Measurements from ENCODE around the gene ARHGAP40. TPM values are rescaled to one million over a fixed set of nuclear protein-coding genes. Genes with fewer than 3 reads are reported as not detected.
A peak's percentile ranks its signal among the peaks of the same experiment; 100 is the strongest.

ARHGAP40 gene
- total and polyA plus RNA-seq, 2 of the 4 experiments (the other 2 are of a cell fraction): not detected

DNA sequence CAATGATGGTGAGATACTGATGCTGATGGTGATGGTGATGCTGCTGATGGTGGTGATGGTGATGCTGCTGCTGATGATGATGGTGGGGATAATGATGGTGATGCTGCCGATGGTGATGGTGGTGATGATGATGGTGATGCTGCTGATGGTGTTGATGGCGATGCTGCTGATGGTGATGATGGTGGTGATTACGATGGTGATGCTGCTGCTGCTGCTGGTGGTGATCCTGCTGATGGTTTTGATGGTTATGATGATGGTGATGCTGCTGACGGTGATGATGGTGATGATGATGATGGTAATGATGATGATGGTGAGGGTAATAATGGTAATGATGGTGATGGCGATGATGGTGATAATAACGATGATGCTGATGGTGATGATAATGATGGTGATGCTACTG is 50.0 kb downstream of the ARHGAP40 start:
- no peak overlapping the region for H3K27ac ChIP-seq (ENCODE audit: insufficient read depth, low read length)
- no peaks in the 10 kb centered on the region for H3K79me1 ChIP-seq (ENCODE audit: low read depth in 1 of 2, low read length in 2 of 2)
- intact Hi-C loops (cut with micrococcal nuclease): no loop called here
- H3K4me3 ChIP-seq (ENCODE audit: insufficient read depth, low read depth, low read length): no peak overlapping the region
- WGBS, 2 experiments (ENCODE audit: extremely low coverage in 2 of 2, insufficient read length in 1 of 2): 67% methylated on average over 6 of the region's 6 CpGs; no CpG with 5 or more reads in 1 of the 2 experiments
- H3K14ac ChIP-seq (replicated peaks; ENCODE audit: low read depth, low read length): no peak overlapping the region
- H3K36me3 ChIP-seq (ENCODE audit: control insufficient read depth, insufficient read depth, low read length): no peaks in the 10 kb centered on the region
- ATAC-seq (ENCODE audit: low read depth) (no peak), DNase-seq (no peak)
- no peaks in the 10 kb centered on the region for H4K20me1 ChIP-seq (ENCODE audit: insufficient read depth, low read length)
- no peak overlapping the region for H2BK5ac ChIP-seq (ENCODE audit: low read depth, low read length, poor library complexity, severe bottlenecking)
- no peak overlapping the region for H3K4ac ChIP-seq (ENCODE audit: low read depth, low read length)
- H2AK9ac ChIP-seq (replicated peaks; ENCODE audit: low read depth, low read length, poor library complexity): no peak overlapping the region
- H2BK120ac ChIP-seq (ENCODE audit: low read depth, low read length): no peak overlapping the region
- POLR2A ChIA-PET (ENCODE audit: unreplicated experiment): no interaction called here
- TF ChIP-seq MXI1 (IDR thresholded peaks at IDR 0.05; ENCODE audit: borderline replicate concordance, low read depth, low read length): no peak
- TF ChIP-seq RFX5 (IDR thresholded peaks at IDR 0.05; ENCODE audit: low read depth, low read length): no peak
- no peak for TF ChIP-seq SMC3 (IDR thresholded peaks at IDR 0.05; ENCODE audit: low read depth, low read length)
- TF ChIP-seq, protein P1, sequence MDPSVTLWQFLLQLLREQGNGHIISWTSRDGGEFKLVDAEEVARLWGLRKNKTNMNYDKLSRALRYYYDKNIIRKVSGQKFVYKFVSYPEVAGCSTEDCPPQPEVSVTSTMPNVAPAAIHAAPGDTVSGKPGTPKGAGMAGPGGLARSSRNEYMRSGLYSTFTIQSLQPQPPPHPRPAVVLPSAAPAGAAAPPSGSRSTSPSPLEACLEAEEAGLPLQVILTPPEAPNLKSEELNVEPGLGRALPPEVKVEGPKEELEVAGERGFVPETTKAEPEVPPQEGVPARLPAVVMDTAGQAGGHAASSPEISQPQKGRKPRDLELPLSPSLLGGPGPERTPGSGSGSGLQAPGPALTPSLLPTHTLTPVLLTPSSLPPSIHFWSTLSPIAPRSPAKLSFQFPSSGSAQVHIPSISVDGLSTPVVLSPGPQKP (IDR thresholded peaks at IDR 0.05; ENCODE audit: borderline replicate concordance, low read depth, low read length): no peak
- no peak for TF ChIP-seq USF2 (IDR thresholded peaks at IDR 0.05; ENCODE audit: low read depth, low read length)
- no peak for TF ChIP-seq RAD21 (IDR thresholded peaks at IDR 0.05; ENCODE audit: low read length)
- no peak for TF ChIP-seq BHLHE40 (IDR thresholded peaks at IDR 0.05; ENCODE audit: low read depth, low read length)
- TF ChIP-seq FOS (IDR thresholded peaks at IDR 0.05; ENCODE audit: low read depth, low read length): no peak
- no peak for TF ChIP-seq CEBPB (IDR thresholded peaks at IDR 0.05; ENCODE audit: low read depth, low read length)
- no peak for TF ChIP-seq MAFK (IDR thresholded peaks at IDR 0.05; ENCODE audit: low read depth, low read length)
- TF ChIP-seq, protein P2, sequence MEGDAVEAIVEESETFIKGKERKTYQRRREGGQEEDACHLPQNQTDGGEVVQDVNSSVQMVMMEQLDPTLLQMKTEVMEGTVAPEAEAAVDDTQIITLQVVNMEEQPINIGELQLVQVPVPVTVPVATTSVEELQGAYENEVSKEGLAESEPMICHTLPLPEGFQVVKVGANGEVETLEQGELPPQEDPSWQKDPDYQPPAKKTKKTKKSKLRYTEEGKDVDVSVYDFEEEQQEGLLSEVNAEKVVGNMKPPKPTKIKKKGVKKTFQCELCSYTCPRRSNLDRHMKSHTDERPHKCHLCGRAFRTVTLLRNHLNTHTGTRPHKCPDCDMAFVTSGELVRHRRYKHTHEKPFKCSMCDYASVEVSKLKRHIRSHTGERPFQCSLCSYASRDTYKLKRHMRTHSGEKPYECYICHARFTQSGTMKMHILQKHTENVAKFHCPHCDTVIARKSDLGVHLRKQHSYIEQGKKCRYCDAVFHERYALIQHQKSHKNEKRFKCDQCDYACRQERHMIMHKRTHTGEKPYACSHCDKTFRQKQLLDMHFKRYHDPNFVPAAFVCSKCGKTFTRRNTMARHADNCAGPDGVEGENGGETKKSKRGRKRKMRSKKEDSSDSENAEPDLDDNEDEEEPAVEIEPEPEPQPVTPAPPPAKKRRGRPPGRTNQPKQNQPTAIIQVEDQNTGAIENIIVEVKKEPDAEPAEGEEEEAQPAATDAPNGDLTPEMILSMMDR (conservative IDR thresholded peaks at IDR 0.05; ENCODE audit: low read depth, low read length): no peak
- no peak for TF ChIP-seq NFE2L2 (IDR thresholded peaks at IDR 0.05; ENCODE audit: low read depth, low read length)
- no peak overlapping the region for H2AK5ac ChIP-seq (ENCODE audit: low read depth, low read length)
- no peak overlapping the region for H4K8ac ChIP-seq (ENCODE audit: low read depth in 2 of 2, low read length in 2 of 2)
- H2AFZ ChIP-seq (replicated peaks; ENCODE audit: low read length, poor library complexity): peak overlapping the region; percentile 60
- H3K9ac ChIP-seq (ENCODE audit: low read depth, low read length): no peak overlapping the region
- H2BK20ac ChIP-seq (ENCODE audit: low read depth, low read length): no peak overlapping the region
- no TSS peak for BruUV-seq (replicated peaks)
- in situ Hi-C loops (cut with MboI; ENCODE audit: low sequenced_read_pairs): no loop called here
- no peak overlapping the region for H3K56ac ChIP-seq (ENCODE audit: extremely low read depth, insufficient read depth, low read length)
- dilution Hi-C loops (cut with HindIII; ENCODE audit: low sequenced_read_pairs, unreplicated experiment): no loop called here
- no peak overlapping the region for H3K18ac ChIP-seq (ENCODE audit: low read depth, low read length)
- H3K9me3 ChIP-seq (ENCODE audit: control insufficient read depth, insufficient read depth, low read length): no peaks in the 10 kb centered on the region
- no peak overlapping the region for H3K4me2 ChIP-seq (ENCODE audit: low read depth, low read length)
- no peak overlapping the region for H4K91ac ChIP-seq (ENCODE audit: insufficient read depth, low read depth, low read length)
- H2BK15ac ChIP-seq (ENCODE audit: low read depth, low read length): no peak overlapping the region
- CTCF ChIA-PET: no interaction called here
- no peak overlapping the region for H3K23ac ChIP-seq (ENCODE audit: low read depth, low read length)
- H3K27me3 ChIP-seq (ENCODE audit: control insufficient read depth, insufficient read depth, low read length): peaks cover 21% of the 10 kb centered on the region
- no peaks in the 10 kb centered on the region for H3K4me1 ChIP-seq (ENCODE audit: control insufficient read depth, insufficient read depth, low read length)
- no peak overlapping the region for H4K5ac ChIP-seq (ENCODE audit: low read depth, low read length)
- H3K9me1 ChIP-seq (ENCODE audit: insufficient read depth, low read length): peaks cover 3% of the 10 kb centered on the region; the same call in 1 of the 2 replicates

Data from IMR-90 (cell line).